GM06990 (cell line): Measurements from ENCODE around the gene CSF2RB.

Experiments used
- DNase-seq: peaks from one replicate; pipeline ENCODE4 v3.0.0-alpha.2; 2011; ENCODE audit not compliant: insufficient read length; ENCODE audit errors: extremely low read depth
- H3K27me3 ChIP-seq: replicated peaks from 2 replicates; pipeline ENCODE4 v1.6.0; 2011; ENCODE audit warnings: low read length; ENCODE audit not compliant: control insufficient read depth, insufficient read depth
- H3K36me3 ChIP-seq: 2 replicates; pipeline ENCODE4 v1.5.1; 2011; ENCODE audit warnings: low read length; ENCODE audit not compliant: control insufficient read depth, insufficient read depth
- H3K4me3 ChIP-seq: replicated peaks from 2 replicates; pipeline ENCODE4 v1.5.1; 2011; ENCODE audit warnings: low read depth, mild to moderate bottlenecking, control low read depth, low read length
- TF ChIP-seq, protein P1 (sequence below): IDR thresholded peaks from 2 replicates; pipeline ENCODE4 v1.5.1; 2011; ENCODE audit warnings: low read length, control low read depth, mild to moderate bottlenecking, inconsistent platforms; ENCODE audit not compliant: insufficient read depth, poor library complexity, severe bottlenecking

The CSF2RB gene

DNA sequence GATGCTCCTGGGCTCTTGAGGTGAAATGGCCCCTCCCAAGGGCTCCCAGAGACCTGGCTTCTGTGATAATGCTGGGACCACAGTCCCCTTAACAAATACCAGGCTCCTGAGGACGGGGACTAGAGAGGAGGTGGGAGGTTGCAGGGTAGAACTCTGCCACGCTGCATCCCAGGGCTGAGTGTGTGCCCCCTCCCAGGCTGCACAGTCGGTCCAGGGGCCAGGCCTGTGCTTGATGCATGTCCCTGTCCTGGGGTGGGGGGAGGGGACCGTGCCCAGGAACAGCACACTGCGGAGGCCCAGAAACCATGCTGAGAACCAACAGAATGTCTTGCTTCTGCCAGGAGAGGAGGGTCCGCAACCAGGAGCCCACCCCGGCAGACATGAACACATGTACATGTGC lies 9.3 kb downstream of the CSF2RB start:
- Histone ChIP-seq H3K4me3 (no peak overlapping the region), H3K27me3 (no peaks in the 10 kb centered on the region), H3K36me3 (peaks cover 33% of the 10 kb centered on the region)
- DNase-seq = no peak
- TF ChIP-seq, protein P1, sequence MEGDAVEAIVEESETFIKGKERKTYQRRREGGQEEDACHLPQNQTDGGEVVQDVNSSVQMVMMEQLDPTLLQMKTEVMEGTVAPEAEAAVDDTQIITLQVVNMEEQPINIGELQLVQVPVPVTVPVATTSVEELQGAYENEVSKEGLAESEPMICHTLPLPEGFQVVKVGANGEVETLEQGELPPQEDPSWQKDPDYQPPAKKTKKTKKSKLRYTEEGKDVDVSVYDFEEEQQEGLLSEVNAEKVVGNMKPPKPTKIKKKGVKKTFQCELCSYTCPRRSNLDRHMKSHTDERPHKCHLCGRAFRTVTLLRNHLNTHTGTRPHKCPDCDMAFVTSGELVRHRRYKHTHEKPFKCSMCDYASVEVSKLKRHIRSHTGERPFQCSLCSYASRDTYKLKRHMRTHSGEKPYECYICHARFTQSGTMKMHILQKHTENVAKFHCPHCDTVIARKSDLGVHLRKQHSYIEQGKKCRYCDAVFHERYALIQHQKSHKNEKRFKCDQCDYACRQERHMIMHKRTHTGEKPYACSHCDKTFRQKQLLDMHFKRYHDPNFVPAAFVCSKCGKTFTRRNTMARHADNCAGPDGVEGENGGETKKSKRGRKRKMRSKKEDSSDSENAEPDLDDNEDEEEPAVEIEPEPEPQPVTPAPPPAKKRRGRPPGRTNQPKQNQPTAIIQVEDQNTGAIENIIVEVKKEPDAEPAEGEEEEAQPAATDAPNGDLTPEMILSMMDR = no peak

DNA sequence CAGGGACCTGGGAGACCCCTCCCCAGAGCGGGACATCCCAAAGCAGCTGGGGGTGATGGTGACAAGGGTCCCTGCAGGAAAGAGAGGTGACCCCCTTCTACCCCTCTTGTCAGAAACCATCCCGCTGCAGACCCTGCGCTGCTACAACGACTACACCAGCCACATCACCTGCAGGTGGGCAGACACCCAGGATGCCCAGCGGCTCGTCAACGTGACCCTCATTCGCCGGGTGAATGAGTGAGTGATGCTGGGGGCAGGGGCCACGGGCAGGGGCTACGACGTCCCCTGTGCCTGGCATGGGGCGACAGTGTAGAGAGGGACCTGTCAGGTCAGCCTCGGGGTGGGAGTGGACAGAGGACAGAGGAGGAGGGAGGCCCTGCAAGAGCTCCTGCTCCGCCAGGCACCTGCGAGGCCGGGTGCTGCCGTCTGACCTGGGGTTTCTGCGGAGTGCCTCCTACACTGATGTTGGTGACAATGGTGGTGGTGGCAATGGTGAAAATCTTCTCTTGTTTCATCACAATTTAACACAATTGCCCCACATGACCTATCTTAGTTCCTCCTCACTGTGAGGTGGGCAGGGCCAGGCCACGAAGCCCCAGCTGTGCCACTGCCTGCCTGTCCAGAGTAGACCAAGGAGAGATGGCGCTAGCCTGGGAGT lies 9.8 kb downstream of the CSF2RB start:
- Histone ChIP-seq H3K4me3 (no peak overlapping the region), H3K36me3 (peaks cover 35% of the 10 kb centered on the region), H3K27me3 (no peaks in the 10 kb centered on the region)
- TF ChIP-seq, protein P1 = no peak
- DNase-seq = no peak

DNA sequence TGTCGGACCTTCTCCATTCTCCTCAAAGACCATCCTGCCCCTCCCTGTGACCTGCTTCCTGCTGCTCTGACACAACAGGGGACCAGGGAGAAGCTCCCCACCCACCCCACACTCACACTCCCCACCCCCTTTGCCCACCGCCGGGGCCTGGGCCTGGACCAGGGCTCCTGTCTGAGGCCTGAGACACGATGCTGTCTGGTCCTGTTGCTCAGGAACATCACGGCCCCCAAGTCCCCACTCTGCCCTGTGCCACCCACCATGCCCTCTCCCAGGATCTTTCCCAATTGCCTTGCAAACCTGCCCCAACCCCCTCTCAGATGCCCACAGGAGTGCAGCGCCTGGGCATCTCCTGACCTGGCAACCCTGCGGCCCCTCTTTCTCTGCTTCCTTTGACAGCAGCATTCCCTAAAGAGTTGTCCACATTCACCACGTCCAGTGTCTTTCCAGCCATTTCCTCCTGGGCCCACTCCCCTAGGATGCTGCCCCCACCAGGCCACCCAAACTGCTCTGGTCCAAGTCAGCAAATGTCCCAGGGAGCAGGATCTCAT lies 10.8 kb downstream of the CSF2RB start:
- Histone ChIP-seq H3K27me3 (no peaks in the 10 kb centered on the region), H3K36me3 (peaks cover 38% of the 10 kb centered on the region), H3K4me3 (no peak overlapping the region)
- DNase-seq = no peak
- TF ChIP-seq, protein P1 = no peak

DNA sequence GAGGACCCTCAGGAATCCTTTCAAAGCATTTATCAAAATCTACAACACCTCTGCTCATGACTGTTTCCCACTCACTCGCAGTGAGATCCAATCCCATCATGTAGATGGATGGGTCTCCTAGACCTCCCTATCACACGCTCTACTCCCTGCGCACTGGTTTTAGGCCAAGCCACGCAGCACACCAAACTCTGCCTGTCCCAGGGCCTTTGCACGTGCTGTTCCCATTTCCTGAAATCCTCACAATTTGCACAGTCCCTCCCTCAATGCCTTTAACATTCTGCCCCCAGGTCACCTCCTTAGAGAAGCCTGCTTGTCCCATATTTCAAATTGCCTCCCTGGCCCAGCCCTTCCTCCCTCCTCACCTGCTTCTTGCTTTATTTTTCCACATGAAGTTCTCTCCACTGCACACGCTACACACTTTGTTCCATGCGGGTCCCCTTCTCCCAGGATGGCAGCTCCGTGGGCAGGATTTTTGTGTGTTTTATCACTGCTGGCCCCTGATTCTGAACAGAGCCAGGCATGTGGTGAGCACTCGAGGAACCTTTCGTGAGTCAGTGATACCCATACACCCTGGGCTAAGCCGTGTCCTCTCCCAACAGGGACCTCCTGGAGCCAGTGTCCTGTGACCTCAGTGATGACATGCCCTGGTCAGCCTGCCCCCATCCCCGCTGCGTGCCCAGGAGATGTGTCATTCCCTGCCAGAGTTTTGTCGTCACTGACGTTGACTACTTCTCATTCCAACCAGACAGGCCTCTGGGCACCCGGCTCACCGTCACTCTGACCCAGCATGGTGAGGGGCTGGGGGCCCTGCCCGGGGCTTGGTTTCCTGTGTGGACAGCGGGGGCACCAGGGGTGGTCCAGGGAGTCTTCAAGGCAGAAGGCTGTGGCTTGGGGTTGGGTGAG lies 12.2 kb downstream of the CSF2RB start:
- no peak overlapping the region for H3K4me3 ChIP-seq
- no peaks in the 10 kb centered on the region for H3K27me3 ChIP-seq
- H3K36me3 ChIP-seq = peaks cover 42% of the 10 kb centered on the region
- no peak for DNase-seq
- TF ChIP-seq, protein P1 = no peak

DNA sequence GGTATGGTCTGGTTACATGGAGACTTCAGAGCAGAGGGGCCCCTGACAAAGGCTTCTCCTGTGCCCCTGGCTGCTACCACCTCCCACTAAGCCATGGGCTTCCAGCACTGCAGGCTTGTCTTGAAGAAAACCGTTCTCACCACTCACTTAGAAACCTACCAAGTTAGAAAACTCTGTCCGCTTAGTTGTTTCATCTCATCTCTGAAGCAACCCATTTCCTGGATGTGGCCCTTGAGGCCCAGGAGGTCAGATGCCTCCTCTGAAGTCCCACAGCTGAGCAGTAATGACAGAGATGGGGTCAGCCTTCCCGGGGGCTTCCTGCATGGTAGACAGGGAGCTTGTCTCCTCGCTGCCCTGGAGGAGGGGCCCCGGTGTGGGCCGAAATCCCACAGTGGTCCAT lies 12.9 kb downstream of the CSF2RB start:
- Histone ChIP-seq H3K27me3 (no peaks in the 10 kb centered on the region), H3K4me3 (no peak overlapping the region), H3K36me3 (peaks cover 44% of the 10 kb centered on the region)
- DNase-seq = no peak
- TF ChIP-seq, protein P1 = no peak
